ENCODE data around the gene SNX19. TPM values are rescaled to one million over a fixed set of nuclear protein-coding genes. Genes with fewer than 3 reads are reported as not detected.

Gene SNX19
- total RNA-seq, 1 donor = 46.6 TPM

DNA sequence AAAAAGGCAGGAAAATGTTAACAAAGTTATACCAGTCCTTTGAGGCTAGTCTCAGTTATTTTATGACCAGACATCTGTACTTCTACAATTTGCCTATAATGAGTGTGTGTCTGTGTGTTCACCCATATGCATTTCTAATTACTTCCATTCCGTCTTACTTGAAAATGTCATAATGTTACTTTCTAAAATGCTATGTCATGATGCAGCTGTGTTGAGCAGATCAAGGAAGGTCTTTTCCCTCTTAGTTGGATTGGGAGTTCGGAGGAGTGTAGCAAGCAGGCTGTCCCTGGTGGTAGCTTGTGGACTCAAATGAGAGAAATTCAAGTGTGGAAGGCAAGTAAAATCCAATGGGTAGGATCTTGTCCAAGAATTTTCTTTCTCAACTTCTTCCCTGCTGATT, 3.0 kb downstream of the SNX19 start:
- H3K4me1 ChIP-seq (ENCODE audit: insufficient read depth, low read length) = peaks cover 18% of the 10 kb centered on the region
- no peaks in the 10 kb centered on the region for H3K27me3 ChIP-seq (ENCODE audit: insufficient read depth, low read length)
- no peaks in the 10 kb centered on the region for H3K9me3 ChIP-seq (ENCODE audit: low read depth, low read length)
- no peak overlapping the region for H3K4me3 ChIP-seq (ENCODE audit: low read length)

GRCh38 chr11:130912552-130912951, 3.7 kb downstream of the SNX19 start:
- Histone ChIP-seq H3K4me1 (ENCODE audit: insufficient read depth, low read length) (peaks cover 18% of the 10 kb centered on the region), H3K9me3 (ENCODE audit: low read depth, low read length) (no peaks in the 10 kb centered on the region), H3K27me3 (ENCODE audit: insufficient read depth, low read length) (no peaks in the 10 kb centered on the region), H3K4me3 (ENCODE audit: low read length) (no peak overlapping the region)

DNA sequence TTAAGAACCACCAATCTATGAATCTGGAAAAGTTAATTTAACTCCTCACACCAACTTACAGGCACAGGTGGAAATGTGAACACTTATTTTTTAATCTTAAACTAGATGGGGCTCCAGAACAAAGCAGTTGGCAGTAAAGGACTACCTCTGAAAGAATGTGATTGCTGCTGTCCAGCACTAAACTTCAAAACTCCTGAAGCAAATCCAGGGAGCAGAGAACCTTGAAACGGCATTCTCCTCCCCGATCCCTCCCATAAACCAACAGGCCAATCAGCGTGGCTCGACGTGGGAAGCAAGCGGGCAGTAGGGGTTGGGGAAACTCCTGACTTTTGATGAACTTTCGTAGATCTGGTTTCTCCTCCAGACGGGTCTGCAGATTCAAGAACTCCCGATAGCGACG, 5.0 kb downstream of the SNX19 start:
- Histone ChIP-seq H3K4me1 (ENCODE audit: insufficient read depth, low read length) (peaks cover 11% of the 10 kb centered on the region), H3K4me3 (ENCODE audit: low read length) (no peak overlapping the region), H3K27me3 (ENCODE audit: insufficient read depth, low read length) (no peaks in the 10 kb centered on the region), H3K9me3 (ENCODE audit: low read depth, low read length) (no peaks in the 10 kb centered on the region)

DNA sequence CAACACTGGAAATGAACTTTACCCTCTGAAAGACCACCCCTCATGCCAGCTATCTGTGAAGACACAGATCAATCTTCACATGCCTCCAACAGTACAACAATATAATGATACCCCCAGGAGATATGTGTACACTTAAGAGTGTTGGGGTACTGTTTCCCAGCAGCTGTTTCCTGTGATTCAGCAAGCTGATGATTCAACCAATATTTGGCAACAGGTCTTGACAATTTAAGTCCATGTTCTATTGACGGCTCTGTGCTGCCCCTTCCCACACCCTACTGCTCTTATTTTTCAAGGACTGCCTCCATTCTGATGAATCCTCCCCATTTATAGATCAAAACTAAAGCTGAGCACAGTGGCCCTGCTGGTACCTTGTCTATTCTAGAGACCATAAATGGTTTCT, 6.6 kb downstream of the SNX19 start:
- Histone ChIP-seq H3K4me1 (ENCODE audit: insufficient read depth, low read length) (no peaks in the 10 kb centered on the region), H3K27me3 (ENCODE audit: insufficient read depth, low read length) (no peaks in the 10 kb centered on the region), H3K9me3 (ENCODE audit: low read depth, low read length) (no peaks in the 10 kb centered on the region), H3K4me3 (ENCODE audit: low read length) (no peak overlapping the region)

GRCh38 chr11:130908770-130909625, 7.3 kb downstream of the SNX19 start:
- Histone ChIP-seq H3K4me1 (ENCODE audit: insufficient read depth, low read length) (no peaks in the 10 kb centered on the region), H3K4me3 (ENCODE audit: low read length) (no peak overlapping the region), H3K27me3 (ENCODE audit: insufficient read depth, low read length) (no peaks in the 10 kb centered on the region), H3K9me3 (ENCODE audit: low read depth, low read length) (no peaks in the 10 kb centered on the region)

DNA sequence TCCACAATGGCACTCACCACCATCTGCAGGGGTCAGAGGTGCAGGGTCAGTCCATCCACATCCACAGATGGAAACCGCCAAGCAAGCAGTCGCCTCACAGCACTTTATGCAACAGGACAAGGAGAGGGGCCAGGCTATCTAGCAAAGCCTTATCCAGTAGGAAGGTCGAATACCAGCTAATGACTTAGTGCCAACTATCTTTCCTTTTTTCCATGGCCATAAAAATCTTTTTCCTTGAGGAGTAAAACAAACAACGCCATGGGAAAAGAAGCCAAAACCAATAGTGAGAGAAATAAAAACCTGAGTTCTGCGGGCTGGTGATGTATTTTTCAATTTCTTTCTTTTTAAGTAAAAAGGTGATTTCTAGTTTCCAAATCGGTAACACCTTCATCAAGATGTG, 8.2 kb downstream of the SNX19 start:
- H3K4me1 ChIP-seq (ENCODE audit: insufficient read depth, low read length) = no peaks in the 10 kb centered on the region
- H3K4me3 ChIP-seq (ENCODE audit: low read length) = no peak overlapping the region
- no peaks in the 10 kb centered on the region for H3K9me3 ChIP-seq (ENCODE audit: low read depth, low read length)
- H3K27me3 ChIP-seq (ENCODE audit: insufficient read depth, low read length) = no peaks in the 10 kb centered on the region

GRCh38 chr11:130907229-130907628, 9.1 kb downstream of the SNX19 start:
- H3K4me1 ChIP-seq (ENCODE audit: insufficient read depth, low read length) = no peaks in the 10 kb centered on the region
- no peak overlapping the region for H3K4me3 ChIP-seq (ENCODE audit: low read length)
- H3K9me3 ChIP-seq (ENCODE audit: low read depth, low read length) = no peaks in the 10 kb centered on the region
- no peaks in the 10 kb centered on the region for H3K27me3 ChIP-seq (ENCODE audit: insufficient read depth, low read length)

DNA sequence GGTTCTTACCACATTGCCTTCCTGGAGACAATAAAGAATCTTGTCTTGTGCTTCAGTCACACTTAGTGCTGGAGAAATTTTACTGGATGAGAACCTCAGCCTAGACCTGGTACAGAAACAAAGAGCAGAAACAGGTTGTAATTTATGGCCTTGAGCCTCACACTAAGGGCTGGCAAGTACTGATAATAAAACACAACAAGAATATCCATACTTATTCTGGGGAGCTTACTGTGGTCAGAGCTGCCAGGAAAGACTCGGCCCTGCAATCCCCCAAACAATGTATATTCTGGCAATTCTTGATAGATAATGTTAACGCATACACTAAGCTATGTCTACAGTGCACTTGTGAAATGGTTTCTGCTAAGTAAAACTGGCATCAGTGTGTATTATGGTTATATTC, 9.7 kb downstream of the SNX19 start:
- H3K27me3 ChIP-seq (ENCODE audit: insufficient read depth, low read length) = no peaks in the 10 kb centered on the region
- no peak overlapping the region for H3K4me3 ChIP-seq (ENCODE audit: low read length)
- H3K4me1 ChIP-seq (ENCODE audit: insufficient read depth, low read length) = no peaks in the 10 kb centered on the region
- no peaks in the 10 kb centered on the region for H3K9me3 ChIP-seq (ENCODE audit: low read depth, low read length)

GRCh38 chr11:130905512-130905911, 10.8 kb downstream of the SNX19 start:
- no peaks in the 10 kb centered on the region for H3K9me3 ChIP-seq (ENCODE audit: low read depth, low read length)
- no peak overlapping the region for H3K4me3 ChIP-seq (ENCODE audit: low read length)
- no peaks in the 10 kb centered on the region for H3K4me1 ChIP-seq (ENCODE audit: insufficient read depth, low read length)
- no peaks in the 10 kb centered on the region for H3K27me3 ChIP-seq (ENCODE audit: insufficient read depth, low read length)

DNA sequence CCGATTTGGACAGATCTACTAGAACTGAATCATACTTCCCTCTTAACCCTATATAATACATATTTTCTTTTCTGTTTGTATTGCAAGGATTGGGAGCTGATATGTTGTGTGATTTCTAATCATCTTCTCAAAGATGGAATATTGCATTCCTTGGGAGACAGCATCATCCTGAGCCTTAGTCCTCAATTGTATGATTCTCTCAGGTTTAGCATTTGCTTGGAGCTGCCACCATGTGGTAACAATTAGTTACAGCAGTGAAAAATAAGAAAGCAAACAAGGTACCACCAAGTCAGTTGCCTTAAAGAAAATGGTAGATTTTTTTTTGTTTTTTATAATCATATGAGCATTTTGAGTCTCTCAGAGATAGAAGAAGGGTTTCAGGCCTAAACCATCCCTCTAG, 11.9 kb downstream of the SNX19 start:
- no peaks in the 10 kb centered on the region for H3K9me3 ChIP-seq (ENCODE audit: low read depth, low read length)
- no peak overlapping the region for H3K4me3 ChIP-seq (ENCODE audit: low read length)
- no peaks in the 10 kb centered on the region for H3K27me3 ChIP-seq (ENCODE audit: insufficient read depth, low read length)
- H3K4me1 ChIP-seq (ENCODE audit: insufficient read depth, low read length) = no peaks in the 10 kb centered on the region

DNA sequence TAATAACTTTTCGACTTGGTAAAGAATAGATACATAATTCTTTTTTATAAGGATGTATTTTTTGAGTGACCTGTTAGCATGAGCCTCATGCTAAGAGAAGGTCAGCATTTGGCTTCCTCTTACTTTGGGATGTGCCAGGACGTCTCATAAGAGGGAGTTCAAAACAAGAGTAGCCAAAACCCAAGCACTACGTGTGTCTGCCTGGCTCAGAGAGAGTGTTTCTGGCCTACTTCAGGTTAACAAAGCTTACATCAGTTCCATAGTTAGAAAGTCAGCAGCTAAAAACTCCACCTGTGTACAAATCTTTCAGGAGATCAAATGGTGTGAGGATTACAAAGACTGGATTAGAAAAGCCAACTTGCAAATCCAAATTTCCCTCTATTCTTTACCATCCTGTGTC, 13.9 kb downstream of the SNX19 start:
- Histone ChIP-seq H3K27me3 (ENCODE audit: insufficient read depth, low read length) (no peaks in the 10 kb centered on the region), H3K9me3 (ENCODE audit: low read depth, low read length) (no peaks in the 10 kb centered on the region)

DNA sequence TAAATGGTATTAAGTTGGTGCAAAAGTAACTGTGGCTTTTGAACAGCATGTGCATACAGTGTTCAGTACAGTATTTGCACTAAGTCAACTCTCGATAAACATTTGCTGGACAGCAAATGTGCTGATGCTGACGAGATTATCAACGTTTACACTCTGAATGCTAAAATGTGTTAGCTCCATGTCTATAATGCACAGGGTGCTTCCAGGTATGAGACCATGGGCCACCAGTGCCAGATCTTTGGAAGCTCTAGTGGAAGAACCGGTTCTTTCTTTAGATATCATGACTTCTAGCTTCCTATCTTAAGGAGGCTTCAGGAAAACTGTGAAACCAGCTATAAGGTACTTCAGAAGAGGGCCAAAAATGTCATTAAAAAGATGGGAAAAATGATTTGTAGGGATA, 17.2 kb downstream of the SNX19 start:
- Histone ChIP-seq H3K27me3 (ENCODE audit: insufficient read depth, low read length) (no peaks in the 10 kb centered on the region), H3K9me3 (ENCODE audit: low read depth, low read length) (no peaks in the 10 kb centered on the region), H3K4me1 (ENCODE audit: insufficient read depth, low read length) (no peaks in the 10 kb centered on the region), H3K4me3 (ENCODE audit: low read length) (no peak overlapping the region)

More for the DNA sequence above, 13.9 kb downstream of the SNX19 start:
- Histone ChIP-seq H3K4me1 (ENCODE audit: insufficient read depth, low read length) (no peaks in the 10 kb centered on the region), H3K4me3 (ENCODE audit: low read length) (no peak overlapping the region)

- Histone ChIP-seq H3K27me3 (ENCODE audit: insufficient read depth, low read length) (no peaks in the 10 kb centered on the region), H3K4me1 (ENCODE audit: insufficient read depth, low read length) (no peaks in the 10 kb centered on the region), H3K9me3 (ENCODE audit: low read depth, low read length) (no peaks in the 10 kb centered on the region), H3K4me3 (ENCODE audit: low read length) (no peak overlapping the region)
Measured at GRCh38 chr11:130897262-130898182, 18.8 kb downstream of the SNX19 start.

GRCh38 chr11:130894322-130895025, 21.8 kb downstream of the SNX19 start:
- Histone ChIP-seq H3K4me3 (ENCODE audit: low read length) (no peak overlapping the region), H3K4me1 (ENCODE audit: insufficient read depth, low read length) (no peaks in the 10 kb centered on the region), H3K9me3 (ENCODE audit: low read depth, low read length) (no peaks in the 10 kb centered on the region), H3K27me3 (ENCODE audit: insufficient read depth, low read length) (no peaks in the 10 kb centered on the region)

GRCh38 chr11:130892861-130893260, 23.4 kb downstream of the SNX19 start:
- Histone ChIP-seq H3K4me1 (ENCODE audit: insufficient read depth, low read length) (no peaks in the 10 kb centered on the region), H3K27me3 (ENCODE audit: insufficient read depth, low read length) (no peaks in the 10 kb centered on the region), H3K4me3 (ENCODE audit: low read length) (no peak overlapping the region), H3K9me3 (ENCODE audit: low read depth, low read length) (no peaks in the 10 kb centered on the region)

All from mononuclear cell (primary cell).